ENCODE data around the gene LHPP. TPM values are rescaled to one million over a fixed set of nuclear protein-coding genes. Genes with fewer than 3 reads are reported as not detected.
A peak's percentile ranks its signal among the peaks of the same experiment; 100 is the strongest.

The LHPP gene
- polyA plus RNA-seq (2012; ENCODE audit: low read depth, missing spikeins): 9.8 TPM

GRCh38 chr10:124461642-124462347 lies at the start of gene LHPP:
TSS of gene LHPP (plus strand) at chr10:124461823. CDS start at chr10:124461863, 40 bp downstream.
- peak; percentile 80 for FAIRE-seq
- peak; percentile 94 for DNase-seq (ENCODE audit: insufficient read length, low spot score)
- TF ChIP-seq PAX5 (IDR thresholded peaks at IDR 0.05; ENCODE audit: insufficient read depth, low read length, severe bottlenecking) (no peak), TAF1 (IDR thresholded peaks at IDR 0.05; ENCODE audit: low read depth, low read length) (no peak), POLR2A (IDR thresholded peaks at IDR 0.05; ENCODE audit: low read depth, low read length) (peak; percentile 40; the same call in 1 of the 2 replicates), POU2F2 (IDR thresholded peaks at IDR 0.05; ENCODE audit: low read depth, low read length) (no peak; the same call in 1 of the 2 replicates), POLR2AphosphoS5 (IDR thresholded peaks at IDR 0.05; ENCODE audit: low read depth, low read length) (no peak), SPI1 (IDR thresholded peaks at IDR 0.05; ENCODE audit: low read depth, low read length) (no peak)

DNA sequence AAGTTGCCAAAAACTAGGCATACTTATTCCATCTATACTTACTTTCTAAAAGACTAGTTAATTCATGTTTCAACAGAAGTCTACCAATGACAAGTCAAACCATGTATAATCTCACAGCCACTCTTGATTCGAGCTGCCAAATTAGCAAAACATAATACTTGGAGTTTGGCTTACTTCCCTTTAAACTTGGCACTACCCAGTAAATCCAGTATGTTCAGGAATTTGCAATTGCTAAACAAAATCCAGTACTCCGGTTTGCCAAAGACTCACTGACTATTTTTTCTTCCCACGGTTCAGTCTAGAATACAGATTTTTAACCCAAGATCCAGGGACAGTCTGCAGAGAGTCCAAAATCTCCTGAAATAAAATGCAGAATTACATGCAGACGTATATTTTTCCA lies 47.5 kb upstream of the LHPP start:
- DNase-seq (ENCODE audit: insufficient read length, low spot score) (no peak), FAIRE-seq (no peak)
- no peak for TF ChIP-seq PAX5 (IDR thresholded peaks at IDR 0.05; ENCODE audit: insufficient read depth, low read length, severe bottlenecking)
- TF ChIP-seq SPI1 (IDR thresholded peaks at IDR 0.05; ENCODE audit: low read depth, low read length): no peak
- no peak for TF ChIP-seq TAF1 (IDR thresholded peaks at IDR 0.05; ENCODE audit: low read depth, low read length)
- no peak for TF ChIP-seq POLR2AphosphoS5 (IDR thresholded peaks at IDR 0.05; ENCODE audit: low read depth, low read length)
- no peak for TF ChIP-seq POLR2A (IDR thresholded peaks at IDR 0.05; ENCODE audit: low read depth, low read length)
- TF ChIP-seq POU2F2 (IDR thresholded peaks at IDR 0.05; ENCODE audit: low read depth, low read length): no peak

DNA sequence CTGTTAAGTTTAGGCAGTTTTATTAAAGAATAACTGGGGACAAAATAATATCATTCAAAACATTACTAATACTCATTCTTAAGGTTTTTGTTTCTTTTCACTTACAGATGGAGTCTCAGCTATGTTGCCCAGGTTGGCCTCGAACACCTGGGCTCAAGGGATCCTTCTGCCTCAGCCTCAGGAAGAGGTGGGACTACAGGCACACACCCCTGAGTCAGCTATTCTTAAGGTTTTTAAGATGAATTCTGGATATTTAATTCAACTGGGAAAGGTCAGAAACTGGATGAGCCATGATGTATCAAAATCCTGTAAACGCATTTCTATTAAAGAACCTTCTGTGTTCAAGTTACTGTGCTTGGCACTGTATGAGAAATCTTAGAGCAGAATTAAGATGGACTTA lies 46.4 kb upstream of the LHPP start:
- TF ChIP-seq POLR2AphosphoS5 (IDR thresholded peaks at IDR 0.05; ENCODE audit: low read depth, low read length): no peak
- TF ChIP-seq POLR2A (IDR thresholded peaks at IDR 0.05; ENCODE audit: low read depth, low read length): no peak
- TF ChIP-seq TAF1 (IDR thresholded peaks at IDR 0.05; ENCODE audit: low read depth, low read length): no peak
- no peak for TF ChIP-seq POU2F2 (IDR thresholded peaks at IDR 0.05; ENCODE audit: low read depth, low read length)
- TF ChIP-seq SPI1 (IDR thresholded peaks at IDR 0.05; ENCODE audit: low read depth, low read length): no peak
- TF ChIP-seq PAX5 (IDR thresholded peaks at IDR 0.05; ENCODE audit: insufficient read depth, low read length, severe bottlenecking): no peak
- FAIRE-seq (no peak), DNase-seq (ENCODE audit: insufficient read length, low spot score) (no peak)

GRCh38 chr10:124416733-124417132 lies 44.9 kb upstream of the LHPP start:
- FAIRE-seq (no peak), DNase-seq (ENCODE audit: insufficient read length, low spot score) (no peak)
- TF ChIP-seq SPI1 (IDR thresholded peaks at IDR 0.05; ENCODE audit: low read depth, low read length): no peak
- no peak for TF ChIP-seq PAX5 (IDR thresholded peaks at IDR 0.05; ENCODE audit: insufficient read depth, low read length, severe bottlenecking)
- TF ChIP-seq TAF1 (IDR thresholded peaks at IDR 0.05; ENCODE audit: low read depth, low read length): no peak
- no peak for TF ChIP-seq POU2F2 (IDR thresholded peaks at IDR 0.05; ENCODE audit: low read depth, low read length)
- TF ChIP-seq POLR2AphosphoS5 (IDR thresholded peaks at IDR 0.05; ENCODE audit: low read depth, low read length): no peak
- no peak for TF ChIP-seq POLR2A (IDR thresholded peaks at IDR 0.05; ENCODE audit: low read depth, low read length)

- DNase-seq (ENCODE audit: insufficient read length, low spot score) (peak; percentile 39), FAIRE-seq (no peak)
- TF ChIP-seq POU2F2 (IDR thresholded peaks at IDR 0.05; ENCODE audit: low read depth, low read length) (no peak), TAF1 (IDR thresholded peaks at IDR 0.05; ENCODE audit: low read depth, low read length) (no peak), POLR2AphosphoS5 (IDR thresholded peaks at IDR 0.05; ENCODE audit: low read depth, low read length) (no peak), POLR2A (IDR thresholded peaks at IDR 0.05; ENCODE audit: low read depth, low read length) (no peak), PAX5 (IDR thresholded peaks at IDR 0.05; ENCODE audit: insufficient read depth, low read length, severe bottlenecking) (no peak), SPI1 (IDR thresholded peaks at IDR 0.05; ENCODE audit: low read depth, low read length) (no peak)
Observed at GRCh38 chr10:124417895-124418725, 43.5 kb upstream of the LHPP start.

DNA sequence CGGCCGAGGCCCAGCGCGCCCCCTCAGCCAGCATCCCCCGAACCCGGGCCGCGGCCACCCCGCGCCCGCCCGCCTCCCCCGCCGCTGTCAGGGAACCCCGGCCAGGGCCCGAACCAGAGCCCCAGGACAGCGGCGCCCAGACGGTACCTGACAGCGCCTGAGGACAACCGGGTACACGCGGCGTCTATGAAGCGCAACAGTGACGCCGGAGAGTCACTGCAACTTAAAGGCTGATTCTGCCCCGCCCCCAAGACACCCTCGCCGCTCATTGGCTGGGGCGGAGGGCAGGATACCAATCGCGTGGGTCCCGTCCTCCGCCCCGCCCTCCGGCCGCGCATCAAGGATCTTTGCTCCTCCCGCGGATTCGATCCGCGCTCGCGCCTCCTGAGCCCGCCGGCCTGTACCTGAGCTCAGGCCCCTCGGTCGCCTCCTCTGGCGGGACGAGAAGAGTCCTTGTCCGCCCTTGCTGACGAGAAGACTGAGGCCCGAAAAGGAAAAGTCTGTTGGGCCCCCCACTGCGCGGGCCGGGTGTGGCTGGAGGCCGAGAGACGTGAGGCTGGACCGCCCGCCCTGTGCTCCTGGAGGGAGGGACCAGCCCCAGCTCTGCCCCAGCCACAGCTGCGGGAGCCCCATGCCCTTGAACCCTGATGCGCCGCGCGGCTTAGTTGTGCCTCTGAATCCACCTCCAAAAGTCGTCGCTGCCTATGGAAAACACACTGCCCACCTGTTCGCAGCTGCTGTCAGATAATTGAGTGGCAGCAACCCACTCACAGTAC lies 42.7 kb upstream of the LHPP start, which contains the start of gene OAT:
Gene OAT, minus strand, starts transcription at position 198 of the 776 bp plus-strand sequence. CDS start 6,752 bp downstream, outside the sequence.
- TF ChIP-seq POLR2A (IDR thresholded peaks at IDR 0.05; ENCODE audit: low read depth, low read length) (0 out of 2 replicates have a peak, but pooled peaks have one; percentile 26), SPI1 (IDR thresholded peaks at IDR 0.05; ENCODE audit: low read depth, low read length) (no peak)
- DNase-seq (ENCODE audit: insufficient read length, low spot score) (peak; percentile 96), FAIRE-seq (peak; percentile 92)

GRCh38 chr10:124419635-124420034 lies 42.0 kb upstream of the LHPP start:
- no peak for TF ChIP-seq PAX5 (IDR thresholded peaks at IDR 0.05; ENCODE audit: insufficient read depth, low read length, severe bottlenecking)
- no peak for TF ChIP-seq POLR2AphosphoS5 (IDR thresholded peaks at IDR 0.05; ENCODE audit: low read depth, low read length)
- no peak for TF ChIP-seq SPI1 (IDR thresholded peaks at IDR 0.05; ENCODE audit: low read depth, low read length)
- TF ChIP-seq TAF1 (IDR thresholded peaks at IDR 0.05; ENCODE audit: low read depth, low read length): no peak
- TF ChIP-seq POU2F2 (IDR thresholded peaks at IDR 0.05; ENCODE audit: low read depth, low read length): no peak
- no peak for TF ChIP-seq POLR2A (IDR thresholded peaks at IDR 0.05; ENCODE audit: low read depth, low read length)
- FAIRE-seq (no peak), DNase-seq (ENCODE audit: insufficient read length, low spot score) (no peak)

DNA sequence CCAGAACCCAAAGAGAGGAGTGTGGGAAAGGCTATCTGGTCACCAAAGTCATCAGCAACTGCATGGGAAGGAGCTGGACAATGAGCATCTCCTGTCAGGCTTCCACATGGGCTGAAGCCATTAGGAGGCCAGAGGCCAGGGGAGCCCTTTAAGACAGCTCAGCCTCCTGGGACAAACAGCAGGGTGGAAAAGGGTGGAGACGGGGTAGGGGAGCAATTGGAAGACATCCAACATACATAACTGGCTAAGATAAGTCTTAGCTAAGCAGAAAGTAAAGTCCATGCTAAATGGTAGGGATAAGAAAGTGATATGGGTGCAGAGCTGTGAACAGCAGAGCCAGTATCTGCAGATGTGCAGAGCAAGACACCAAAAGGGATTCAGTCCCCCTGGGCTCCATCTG lies 41.4 kb upstream of the LHPP start:
- FAIRE-seq: no peak

More for the DNA sequence above, 41.4 kb upstream of the LHPP start:
- DNase-seq (ENCODE audit: insufficient read length, low spot score): no peak
- TF ChIP-seq POLR2A (IDR thresholded peaks at IDR 0.05; ENCODE audit: low read depth, low read length) (no peak), TAF1 (IDR thresholded peaks at IDR 0.05; ENCODE audit: low read depth, low read length) (no peak), PAX5 (IDR thresholded peaks at IDR 0.05; ENCODE audit: insufficient read depth, low read length, severe bottlenecking) (no peak), POU2F2 (IDR thresholded peaks at IDR 0.05; ENCODE audit: low read depth, low read length) (no peak), POLR2AphosphoS5 (IDR thresholded peaks at IDR 0.05; ENCODE audit: low read depth, low read length) (no peak), SPI1 (IDR thresholded peaks at IDR 0.05; ENCODE audit: low read depth, low read length) (no peak)
